Activated naive CD4-positive, alpha-beta T cell treated with anti-CD3 and anti-CD28 coated beads, Interleukin-2, amount 50 U/mL, for 72 hours (primary cell): ENCODE results near the gene PTPRG. TPM values are rescaled to one million over a fixed set of nuclear protein-coding genes. Genes with fewer than 3 reads are reported as not detected.

Source experiments
- ATAC-seq, 2 donors: fragments of 150-1000 bp; cut with Tn5 transposase; 2 replicates each; pipeline ENCODE4 v1.10.0; 2021; ENCODE audit warnings: mild to moderate bottlenecking in 2 of 2, moderate library complexity in 2 of 2
- DNase-seq, 2 donors: peaks; one replicate each; pipeline ENCODE4 v3.0.0; 2021 to 2022; ENCODE audit warnings: low spot score in 2 of 2
- H3K27ac Mint-ChIP-seq, 2 donors: one replicate each; pipeline ENCODE4 v1.8.0; 2022; ENCODE audit warnings: mild to moderate bottlenecking in 2 of 2, mixed read lengths in 2 of 2
- H3K36me3 Mint-ChIP-seq, 2 donors: one replicate each; pipeline ENCODE4 v1.8.0; 2022; ENCODE audit warnings: mixed read lengths in 2 of 2
- H3K9me3 Mint-ChIP-seq, 2 donors: one replicate each; pipeline ENCODE4 v1.8.0; 2022; ENCODE audit warnings: mixed read lengths in 2 of 2
- total RNA-seq, 2 donors: library from RNA; stranded (reverse); gene quantifications; one replicate each; pipeline ENCODE4 v1.2.3, GENCODE V29; 2022

PTPRG gene
- total RNA-seq, 2 donors from 2014 or later = 0.11 to 0.45 TPM

DNA sequence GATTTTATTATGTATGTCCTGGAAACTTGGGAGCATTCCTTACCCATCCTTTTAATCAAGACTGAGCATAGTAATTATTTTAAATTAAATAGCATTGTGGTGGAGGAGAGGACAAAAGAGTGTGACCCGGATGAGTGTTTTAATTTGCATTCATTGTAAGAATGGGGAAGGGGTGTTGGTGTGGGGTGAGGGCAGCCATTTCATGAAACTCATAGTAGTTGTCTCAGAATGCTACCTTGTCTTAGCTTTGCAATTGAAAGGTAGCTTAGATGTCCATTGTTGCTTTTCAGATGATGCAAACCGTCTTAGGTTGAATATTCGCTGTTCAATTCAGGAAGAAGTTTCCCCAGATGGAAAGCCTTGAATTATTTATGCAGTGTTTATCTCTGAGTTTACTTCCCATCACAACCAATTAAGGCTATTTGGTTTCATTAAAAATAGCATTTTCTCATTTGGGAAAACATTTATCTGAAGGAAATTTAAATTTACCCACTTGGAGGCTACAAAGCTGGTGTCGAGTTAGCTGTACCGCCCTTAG is 483.6 kb downstream of the PTPRG start:
- DNase-seq (no peak), ATAC-seq (no peak)
- Mint-ChIP-seq H3K9me3 (no peaks in the 10 kb centered on the region), H3K27ac (no peak overlapping the region), H3K36me3 (no peaks in the 10 kb centered on the region)

GRCh38 chr3:62046326-62046725 is 485.0 kb downstream of the PTPRG start:
- H3K27ac Mint-ChIP-seq = no peak overlapping the region
- H3K9me3 Mint-ChIP-seq = no peaks in the 10 kb centered on the region
- ATAC-seq (no peak), DNase-seq (no peak)
- H3K36me3 Mint-ChIP-seq = no peaks in the 10 kb centered on the region

DNA sequence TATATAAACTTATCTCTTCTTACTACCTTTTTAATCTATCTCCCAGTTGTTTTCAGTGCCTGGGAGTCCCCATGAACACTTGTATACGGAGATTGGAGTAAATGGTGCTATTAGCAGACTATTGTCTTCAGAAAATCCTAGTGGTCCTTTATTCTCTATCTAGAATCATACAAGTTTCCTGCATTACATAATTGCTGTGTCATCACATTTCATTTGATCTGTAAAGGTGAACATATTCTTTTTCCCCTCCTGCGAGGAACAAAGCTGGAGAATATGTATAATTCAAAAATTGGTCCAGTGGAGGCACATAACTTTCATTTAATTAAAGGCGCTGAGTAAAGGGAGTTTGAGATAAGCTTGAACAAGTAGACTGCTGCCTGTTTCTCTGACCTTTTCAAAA is 487.2 kb downstream of the PTPRG start:
- ATAC-seq = no peak
- no peak overlapping the region for H3K27ac Mint-ChIP-seq
- H3K36me3 Mint-ChIP-seq = no peaks in the 10 kb centered on the region
- DNase-seq = no peak
- H3K9me3 Mint-ChIP-seq = no peaks in the 10 kb centered on the region

DNA sequence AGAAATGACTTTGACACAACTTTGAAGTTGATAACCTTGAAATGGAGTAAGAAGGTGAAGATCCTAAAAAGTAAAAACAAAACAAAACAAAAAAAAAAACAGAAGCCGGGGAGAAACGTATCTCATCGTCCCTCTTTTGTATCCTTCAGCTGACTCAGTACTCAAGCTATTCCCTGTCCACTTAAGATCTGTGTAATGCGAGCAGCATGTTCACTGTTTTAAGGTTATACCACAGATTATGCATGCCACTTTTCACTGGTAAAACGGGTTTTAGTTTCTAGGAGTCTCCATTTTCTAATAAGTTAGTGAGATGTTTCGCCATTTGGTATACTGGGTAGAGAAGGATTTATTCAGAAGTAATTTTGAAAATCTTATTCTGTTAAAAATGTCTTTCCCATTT is 487.7 kb downstream of the PTPRG start:
- DNase-seq = no peak

GRCh38 chr3:62051506-62051905 is 490.1 kb downstream of the PTPRG start:
- ATAC-seq = no peak
- no peaks in the 10 kb centered on the region for H3K36me3 Mint-ChIP-seq

More for the DNA sequence above, 487.7 kb downstream of the PTPRG start:
- no peaks in the 10 kb centered on the region for H3K36me3 Mint-ChIP-seq
- H3K9me3 Mint-ChIP-seq = no peaks in the 10 kb centered on the region
- no peak for ATAC-seq
- no peak overlapping the region for H3K27ac Mint-ChIP-seq

GRCh38 chr3:62052331-62052730 is 491.0 kb downstream of the PTPRG start:
- ATAC-seq (no peak), DNase-seq (no peak)
- Mint-ChIP-seq H3K27ac (no peak overlapping the region), H3K36me3 (no peaks in the 10 kb centered on the region), H3K9me3 (no peaks in the 10 kb centered on the region)

More at GRCh38 chr3:62051506-62051905, 490.1 kb downstream of the PTPRG start:
- no peak overlapping the region for H3K27ac Mint-ChIP-seq
- H3K9me3 Mint-ChIP-seq = no peaks in the 10 kb centered on the region
- DNase-seq = no peak

- no peak for ATAC-seq
- H3K9me3 Mint-ChIP-seq = no peaks in the 10 kb centered on the region
Measured at GRCh38 chr3:62056658-62057057, 495.3 kb downstream of the PTPRG start.

DNA sequence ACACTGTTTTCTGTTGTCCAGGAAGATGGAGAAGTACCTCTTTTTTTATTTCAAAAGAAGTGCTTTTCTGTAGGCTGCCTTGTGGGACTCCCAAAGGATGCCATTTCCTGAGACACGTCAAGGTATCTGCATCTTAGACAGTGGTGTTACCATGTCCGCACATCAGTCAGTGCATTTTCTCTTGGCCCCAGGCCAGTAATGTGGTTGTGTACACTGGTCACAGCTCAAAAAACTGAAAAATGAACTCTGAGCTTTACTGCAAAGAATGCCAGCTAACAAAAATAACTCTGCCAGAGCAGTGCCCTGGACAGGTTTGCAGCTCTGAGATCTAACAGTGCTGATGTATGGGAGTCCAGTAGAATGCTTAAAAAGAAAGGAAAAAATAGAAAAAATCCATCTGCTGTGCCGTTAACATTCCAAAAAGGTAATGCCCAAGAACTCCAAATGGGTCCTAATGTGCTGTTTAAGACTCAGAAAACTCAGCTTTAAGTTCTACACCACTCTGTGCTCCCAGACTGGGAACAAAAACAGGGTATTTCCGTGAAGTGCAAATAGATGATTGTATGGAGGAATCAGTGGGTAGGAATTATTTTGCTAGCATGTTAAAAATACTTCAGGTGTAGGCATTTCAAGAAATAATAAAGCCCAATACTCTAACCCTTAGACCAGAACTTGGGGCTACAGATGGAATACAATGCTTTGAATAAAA is 496.1 kb downstream of the PTPRG start:
- DNase-seq (no peak), ATAC-seq (no peak)
- no peaks in the 10 kb centered on the region for H3K36me3 Mint-ChIP-seq
- no peaks in the 10 kb centered on the region for H3K9me3 Mint-ChIP-seq
- no peak overlapping the region for H3K27ac Mint-ChIP-seq

More at GRCh38 chr3:62056658-62057057, 495.3 kb downstream of the PTPRG start:
- H3K27ac Mint-ChIP-seq = no peak overlapping the region
- H3K36me3 Mint-ChIP-seq = no peaks in the 10 kb centered on the region
- no peak for DNase-seq

DNA sequence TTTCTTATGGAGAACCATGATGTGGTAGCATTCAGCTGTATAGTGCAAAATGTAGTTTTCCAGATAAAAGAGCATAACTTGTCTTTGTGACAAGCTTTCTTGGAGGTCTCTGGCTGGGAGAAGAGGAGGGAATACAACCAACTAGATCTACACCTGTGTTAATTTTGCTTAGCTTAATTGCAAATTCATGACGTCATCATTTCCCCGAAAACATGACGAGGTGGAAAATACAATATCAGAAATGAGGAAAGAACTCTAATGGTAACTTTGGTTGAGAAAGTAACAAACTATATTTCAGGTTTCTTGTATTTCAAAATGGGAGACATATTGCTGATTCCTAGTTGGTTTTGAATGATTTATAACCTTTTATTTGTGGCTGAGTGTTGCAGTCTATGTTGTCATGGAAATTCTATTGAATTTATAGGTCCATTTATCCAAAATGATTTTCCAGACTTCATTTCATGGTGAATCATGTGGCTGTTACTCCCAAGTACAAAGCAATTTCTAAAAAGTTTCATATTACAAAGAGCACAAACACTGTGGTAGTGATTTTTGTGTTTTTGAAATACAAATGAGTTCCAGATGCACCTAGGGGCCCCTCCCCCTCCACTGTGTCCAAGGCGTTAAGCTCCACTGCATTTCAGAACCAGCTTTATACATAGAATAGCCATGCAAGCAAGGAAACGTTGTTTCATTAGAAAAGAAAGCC is 504.8 kb downstream of the PTPRG start:
- H3K9me3 Mint-ChIP-seq = peaks cover 0 to 4% of the 10 kb centered on the region in 2 donors
- ATAC-seq (no peak), DNase-seq (no peak)
- no peaks in the 10 kb centered on the region for H3K36me3 Mint-ChIP-seq
- no peak overlapping the region for H3K27ac Mint-ChIP-seq

GRCh38 chr3:62068337-62068736 is 507.0 kb downstream of the PTPRG start:
- no peaks in the 10 kb centered on the region for H3K36me3 Mint-ChIP-seq
- H3K9me3 Mint-ChIP-seq = peaks cover 0 to 8% of the 10 kb centered on the region in 2 donors
- DNase-seq (no peak), ATAC-seq (no peak)
- no peak overlapping the region for H3K27ac Mint-ChIP-seq

DNA sequence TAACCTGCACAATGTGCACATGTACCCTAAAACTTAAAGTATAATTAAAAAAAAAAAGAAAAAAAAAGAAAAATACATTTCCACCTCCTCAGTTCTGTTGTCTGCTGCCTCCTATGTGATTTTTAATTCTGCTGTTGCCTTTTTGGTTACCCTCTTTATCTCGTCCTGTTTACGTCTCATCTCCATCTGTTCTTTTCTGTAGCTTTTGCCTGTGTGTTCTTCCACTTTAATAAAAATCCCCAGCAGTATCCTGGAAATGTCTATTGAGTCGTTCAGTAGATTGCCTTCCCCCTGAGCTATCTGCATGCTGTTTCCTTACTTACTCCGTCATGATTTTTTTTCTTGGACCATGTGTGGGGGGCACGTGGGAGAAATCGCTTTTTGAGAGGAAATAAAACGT is 509.5 kb downstream of the PTPRG start:
- no peaks in the 10 kb centered on the region for H3K36me3 Mint-ChIP-seq
- ATAC-seq (no peak), DNase-seq (no peak)
- H3K9me3 Mint-ChIP-seq = peaks cover 0 to 5% of the 10 kb centered on the region in 2 donors
- H3K27ac Mint-ChIP-seq = no peak overlapping the region

DNA sequence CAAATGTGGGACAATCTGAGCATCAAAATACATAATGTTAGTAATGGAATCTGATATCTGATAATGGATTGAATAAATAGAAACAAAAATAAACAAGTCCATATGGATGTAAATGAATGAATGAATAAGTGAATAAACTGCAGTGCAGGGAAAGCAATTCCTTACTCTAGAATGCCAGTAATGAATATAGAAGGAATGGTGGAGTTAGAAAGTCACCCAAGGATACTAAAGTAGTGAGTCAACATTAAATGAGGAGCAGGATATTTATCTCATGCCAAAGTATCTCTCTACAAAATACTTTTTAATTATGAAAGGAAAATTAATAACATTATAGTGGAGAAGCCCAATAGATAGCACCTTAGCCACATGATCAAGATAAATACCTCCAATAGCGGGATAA is 511.7 kb downstream of the PTPRG start:
- ATAC-seq (no peak), DNase-seq (no peak)
- Mint-ChIP-seq H3K36me3 (no peaks in the 10 kb centered on the region), H3K9me3 (peaks cover 0 to 5% of the 10 kb centered on the region in 2 donors), H3K27ac (no peak overlapping the region)

DNA sequence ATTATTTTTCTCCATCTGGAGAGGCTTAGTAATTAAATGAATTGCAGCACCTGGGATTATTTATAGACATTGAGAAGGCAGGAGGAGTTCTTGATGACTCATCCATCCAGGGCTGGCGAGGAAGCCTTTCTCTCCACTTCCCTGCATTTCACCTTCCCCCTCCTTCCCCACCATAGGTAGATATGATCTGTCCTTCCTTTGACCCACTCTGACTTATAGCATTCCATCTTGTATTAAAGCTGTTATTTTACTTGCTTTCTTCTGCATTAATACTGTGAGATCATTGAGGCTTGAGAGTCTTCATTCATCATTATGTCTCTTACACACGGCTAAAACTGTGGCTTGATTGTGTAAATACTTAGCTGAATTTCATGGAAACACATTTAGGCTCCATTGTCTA is 523.2 kb downstream of the PTPRG start:
- DNase-seq = no peak
- Mint-ChIP-seq H3K27ac (no peak overlapping the region), H3K36me3 (no peaks in the 10 kb centered on the region), H3K9me3 (no peaks in the 10 kb centered on the region)
- no peak for ATAC-seq

- DNase-seq = no peak
- peaks cover 0 to 4% of the 10 kb centered on the region in 2 donors for H3K9me3 Mint-ChIP-seq
Measured at GRCh38 chr3:62088472-62089104, 527.2 kb downstream of the PTPRG start.

GRCh38 chr3:62090066-62090465 is 528.7 kb downstream of the PTPRG start:
- no peak overlapping the region for H3K27ac Mint-ChIP-seq
- ATAC-seq (no peak), DNase-seq (no peak)
- no peaks in the 10 kb centered on the region for H3K36me3 Mint-ChIP-seq
- peaks cover 0 to 4% of the 10 kb centered on the region in 2 donors for H3K9me3 Mint-ChIP-seq

More at GRCh38 chr3:62088472-62089104, 527.2 kb downstream of the PTPRG start:
- ATAC-seq = no peak
- no peaks in the 10 kb centered on the region for H3K36me3 Mint-ChIP-seq
- no peak overlapping the region for H3K27ac Mint-ChIP-seq

- H3K36me3 Mint-ChIP-seq = no peaks in the 10 kb centered on the region
- DNase-seq = no peak
- peaks cover 0 to 4% of the 10 kb centered on the region in 2 donors for H3K9me3 Mint-ChIP-seq
- no peak for ATAC-seq
- no peak overlapping the region for H3K27ac Mint-ChIP-seq
Measured at GRCh38 chr3:62090519-62090918, 529.1 kb downstream of the PTPRG start.

DNA sequence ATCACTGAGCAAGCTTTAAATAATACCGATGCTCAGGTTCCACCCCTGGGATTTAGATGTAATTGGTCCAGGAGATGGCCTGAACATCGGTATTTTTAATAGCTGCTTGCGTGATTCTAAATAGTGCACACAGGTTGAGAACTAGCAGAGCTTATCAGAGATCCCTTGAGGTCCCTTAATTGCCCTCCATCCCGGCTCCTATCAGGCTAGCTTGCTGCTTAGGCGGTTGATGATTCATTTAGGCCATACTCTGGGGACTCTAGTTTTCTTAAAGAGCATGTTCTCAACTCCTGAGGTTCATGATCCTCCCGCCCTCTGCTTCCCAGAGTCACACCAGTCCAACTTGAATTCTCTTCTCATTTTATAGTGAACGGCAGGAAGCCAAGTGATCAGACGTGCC is 531.7 kb downstream of the PTPRG start:
- H3K9me3 Mint-ChIP-seq = peaks cover 0 to 4% of the 10 kb centered on the region in 2 donors
- DNase-seq (no peak), ATAC-seq (no peak)
- H3K27ac Mint-ChIP-seq = no peak overlapping the region
- no peaks in the 10 kb centered on the region for H3K36me3 Mint-ChIP-seq
